B cell (primary cell): Measurements from ENCODE around the gene FAM107A. TPM values are rescaled to one million over a fixed set of nuclear protein-coding genes. Genes with fewer than 3 reads are reported as not detected.

Experiments used
- ATAC-seq: fragments of 200-7000 bp; cut with Tn5 transposase; one replicate; pipeline ENCODE4 v1.10.0; 2021; ENCODE audit warnings: low read depth, mild to moderate bottlenecking, moderate number of reproducible peaks, moderate library complexity
- CTCF ChIA-PET: fragments of 350-600 bp; sonication (Branson Sonifier 250); formaldehyde crosslinking; loops from one replicate; lab custom pipeline; 2021; ENCODE audit warnings: antibody characterized with exemption, inconsistent platforms; lab: Charles Lee
- POLR2A ChIA-PET: fragments of 350-600 bp; sonication (Branson Sonifier 250); formaldehyde crosslinking; loops from one replicate; lab custom pipeline; 2021; ENCODE audit warnings: antibody characterized with exemption; lab: Charles Lee
- DNase-seq: peaks from one replicate; pipeline ENCODE4 v3.0.0; 2013
- H2AFZ ChIP-seq: 2 replicates; pipeline ENCODE4 v1.6.1; 2012; ENCODE audit warnings: mild to moderate bottlenecking, low read depth, low read length; ENCODE audit not compliant: insufficient read depth, poor library complexity, severe bottlenecking
- H3K27ac ChIP-seq, 2 donors: 1 replicate in 1 of 2; 2 replicates in 1 of 2; pipeline ENCODE4 v1.5.1; 2012 to 2013; ENCODE audit warnings: low read length in 2 of 2, mild to moderate bottlenecking in 2 of 2, moderate library complexity in 1 of 2
- H3K27me3 ChIP-seq, 4 experiments: fragments of 200-600 bp in 1 of 4; sonication (generic) in 1 of 4; replicated peaks in 1 of 4; 1 replicate in 2 of 4; 2 replicates in 2 of 4; pipeline versions ENCODE4 v1.6.1 to v1.7.0; 2013 to 2016; ENCODE audit warnings: low read length in 3 of 4, mild to moderate bottlenecking in 2 of 4, mixed read lengths in 1 of 4, moderate library complexity in 1 of 4; ENCODE audit not compliant: insufficient read depth in 4 of 4, control insufficient read depth in 3 of 4; ENCODE audit errors: control extremely low read depth in 1 of 4
- H3K36me3 ChIP-seq, 2 experiments: replicated peaks in 1 of 2; 1 replicate in 1 of 2; 2 replicates in 1 of 2; pipeline versions ENCODE4 v1.6.1 to v1.7.1; 2013; ENCODE audit warnings: low read length in 1 of 2; ENCODE audit not compliant: insufficient read depth in 2 of 2, control insufficient read depth in 1 of 2; ENCODE audit errors: control extremely low read depth in 1 of 2, extremely low read depth in 1 of 2
- H3K4me1 ChIP-seq, 2 donors: fragments of 200-600 bp in 1 of 2; sonication (generic) in 1 of 2; 1 replicate in 1 of 2; 2 replicates in 1 of 2; pipeline versions ENCODE4 v1.5.1 to v1.6.1; 2013 to 2017; ENCODE audit warnings: low read length in 2 of 2; ENCODE audit not compliant: control insufficient read depth in 2 of 2, insufficient read depth in 2 of 2
- H3K4me2 ChIP-seq: replicated peaks from 2 replicates; pipeline ENCODE3; 2012; ENCODE audit warnings: mild to moderate bottlenecking, low read depth, low read length; ENCODE audit not compliant: poor library complexity, severe bottlenecking
- H3K4me3 ChIP-seq, 5 experiments: fragments of 200-600 bp in 1 of 5; sonication (generic) in 1 of 5; 1 replicate in 3 of 5; 2 replicates in 2 of 5; pipeline versions ENCODE4 v1.5.1 to v1.7.0; 2011 to 2016; ENCODE audit warnings: low read length in 4 of 5, mild to moderate bottlenecking in 4 of 5, low read depth in 2 of 5, control low read depth in 1 of 5, moderate library complexity in 1 of 5; ENCODE audit not compliant: insufficient read depth in 1 of 5; ENCODE audit errors: control extremely low read depth in 1 of 5, extremely low read depth in 1 of 5
- H3K79me2 ChIP-seq: fragments of 200-600 bp; sonication (generic); one replicate; pipeline ENCODE4 v1.6.0; 2016; ENCODE audit warnings: low read length; ENCODE audit not compliant: control insufficient read depth, insufficient read depth
- H3K9ac ChIP-seq: fragments of 200-600 bp; sonication (generic); 2 replicates; pipeline ENCODE4 v1.6.1; 2017; ENCODE audit warnings: mild to moderate bottlenecking, low read length, moderate library complexity
- H3K9me3 ChIP-seq, 3 donors: one replicate each; pipeline versions ENCODE4 v1.6.1 to v1.7.1; 2013; ENCODE audit warnings: low read length in 2 of 3; ENCODE audit not compliant: control insufficient read depth in 2 of 3, insufficient read depth in 1 of 3; ENCODE audit errors: control extremely low read depth in 1 of 3
- H4K20me1 ChIP-seq: 2 replicates; pipeline ENCODE4 v1.6.0; 2012; ENCODE audit warnings: mild to moderate bottlenecking, low read length; ENCODE audit not compliant: insufficient read depth, control insufficient read depth, poor library complexity, severe bottlenecking
- H3K27ac Mint-ChIP-seq: one replicate; pipeline ENCODE4 v1.8.0; 2021; ENCODE audit warnings: mixed read lengths
- H3K27me3 Mint-ChIP-seq: one replicate; pipeline ENCODE4 v1.8.0; 2021; ENCODE audit warnings: mixed read lengths
- H3K4me1 Mint-ChIP-seq: one replicate; pipeline ENCODE4 v1.8.0; 2021; ENCODE audit warnings: mixed read lengths
- H3K4me3 Mint-ChIP-seq: one replicate; pipeline ENCODE4 v1.8.0; 2021; ENCODE audit warnings: mixed read lengths
- H3K9me3 Mint-ChIP-seq: one replicate; pipeline ENCODE4 v1.8.0; 2022; ENCODE audit warnings: mixed read lengths; ENCODE audit not compliant: insufficient read depth
- EZH2 ChIP-seq: IDR thresholded peaks from 2 replicates; pipeline ENCODE4 v1.6.1; 2012; ENCODE audit warnings: borderline replicate concordance, low read depth, mild to moderate bottlenecking, moderate library complexity, low read length; ENCODE audit not compliant: insufficient read depth, poor library complexity, severe bottlenecking
- WGBS: methylation state at CpG from one replicate; pipeline ENCODE4 v1.1.5; 2013; ENCODE audit warnings: missing lambda C conversion rate; ENCODE audit not compliant: insufficient coverage; 5-methylcytosine and 5-hydroxymethylcytosine counted together
- intact Hi-C: fragments of 100-400 bp; cut with micrococcal nuclease; formaldehyde crosslinking; loops from one replicate; pipeline ENCODE4 v1.10.0; 2022
- polyA plus RNA-seq: library from polyadenylated mRNA; depleted of rRNA; stranded (reverse); fragments of >200 nt; gene quantifications from 2 replicates; pipeline ENCODE4 v1.2.3, GENCODE V29; 2012
- total RNA-seq, 2 donors: library from RNA; stranded (reverse); fragments of 120-200 nt in 1 of 2; gene quantifications; 1 replicate in 1 of 2; 2 replicates in 1 of 2; pipeline versions ENCODE4 v1.2.3 to v1.2.4, GENCODE V29; 2013 to 2022
- TF ChIP-seq, protein P1 (sequence below): fragments of 200-600 bp; IDR thresholded peaks from one replicate; pipeline ENCODE4 v1.8.0; 2022; ENCODE audit warnings: antibody characterized with exemption, mild to moderate bottlenecking

FAM107A gene
- total and polyA plus RNA-seq, 2 donors (not counting 1 experiment from before 2014, with no cell fraction given), result not detected

DNA sequence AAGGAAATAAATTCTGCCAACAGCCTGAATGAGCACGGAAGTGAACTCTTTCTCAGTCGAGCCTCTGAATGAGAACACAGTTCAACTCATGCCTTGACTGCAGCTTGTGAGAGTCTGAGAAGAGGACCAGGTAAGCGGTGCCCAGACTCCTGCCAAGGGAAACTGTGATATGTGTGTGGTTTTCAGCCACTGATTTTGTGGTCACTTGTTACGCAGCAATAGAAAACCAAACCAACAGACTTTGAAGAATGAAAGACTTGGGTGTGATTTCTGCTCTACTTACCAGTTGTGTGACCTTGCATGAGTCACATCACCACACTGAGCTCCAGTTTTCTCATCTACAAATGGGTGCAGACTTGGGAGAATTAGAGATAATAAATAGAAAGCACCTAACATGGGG, 30.6 kb upstream of the FAM107A start:
- ChIA-PET CTCF (no interaction called here), POLR2A (no interaction called here)
- Mint-ChIP-seq H3K9me3 (no peaks in the 10 kb centered on the region), H3K27ac (no peak overlapping the region), H3K27me3 (peaks cover 26% of the 10 kb centered on the region), H3K4me1 (no peaks in the 10 kb centered on the region), H3K4me3 (no peak overlapping the region)
- DNase-seq, result no peak
- Histone ChIP-seq H3K79me2 (no peaks in the 10 kb centered on the region), H2AFZ (no peak overlapping the region), H3K4me3 (no peak overlapping the region), H3K4me2 (no peak overlapping the region), H3K27ac (no peak overlapping the region), H3K4me1 (no peaks in the 10 kb centered on the region), H3K9me3 (peaks cover 0 to 7% (median 0%) of the 10 kb centered on the region in 3 donors), H4K20me1 (no peaks in the 10 kb centered on the region), H3K27me3 (peaks cover 0 to 18% (median 0%) of the 10 kb centered on the region in 4 experiments), H3K36me3 (no peaks in the 10 kb centered on the region), H3K9ac (no peak overlapping the region)
- no peak for ATAC-seq
- WGBS, result 53% methylated on average over 3 of the region's 4 CpGs
- TF ChIP-seq, protein P1, sequence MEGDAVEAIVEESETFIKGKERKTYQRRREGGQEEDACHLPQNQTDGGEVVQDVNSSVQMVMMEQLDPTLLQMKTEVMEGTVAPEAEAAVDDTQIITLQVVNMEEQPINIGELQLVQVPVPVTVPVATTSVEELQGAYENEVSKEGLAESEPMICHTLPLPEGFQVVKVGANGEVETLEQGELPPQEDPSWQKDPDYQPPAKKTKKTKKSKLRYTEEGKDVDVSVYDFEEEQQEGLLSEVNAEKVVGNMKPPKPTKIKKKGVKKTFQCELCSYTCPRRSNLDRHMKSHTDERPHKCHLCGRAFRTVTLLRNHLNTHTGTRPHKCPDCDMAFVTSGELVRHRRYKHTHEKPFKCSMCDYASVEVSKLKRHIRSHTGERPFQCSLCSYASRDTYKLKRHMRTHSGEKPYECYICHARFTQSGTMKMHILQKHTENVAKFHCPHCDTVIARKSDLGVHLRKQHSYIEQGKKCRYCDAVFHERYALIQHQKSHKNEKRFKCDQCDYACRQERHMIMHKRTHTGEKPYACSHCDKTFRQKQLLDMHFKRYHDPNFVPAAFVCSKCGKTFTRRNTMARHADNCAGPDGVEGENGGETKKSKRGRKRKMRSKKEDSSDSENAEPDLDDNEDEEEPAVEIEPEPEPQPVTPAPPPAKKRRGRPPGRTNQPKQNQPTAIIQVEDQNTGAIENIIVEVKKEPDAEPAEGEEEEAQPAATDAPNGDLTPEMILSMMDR, result no peak
- TF ChIP-seq EZH2, result no peak
- intact Hi-C loops, result no loop called here

- ChIA-PET CTCF (interaction anchor here (1.1 kb wide), 1 partner anchor 23 kb away, joined by 3 read pairs; no protein-coding TSS in a partner anchor), POLR2A (no interaction called here)
- no peak overlapping the region for H2AFZ ChIP-seq
- no peak overlapping the region for H3K4me3 ChIP-seq
- H3K4me1 ChIP-seq, result no peaks in the 10 kb centered on the region
- Mint-ChIP-seq H3K4me1 (no peaks in the 10 kb centered on the region), H3K27ac (no peak overlapping the region), H3K9me3 (no peaks in the 10 kb centered on the region), H3K27me3 (peaks cover 30% of the 10 kb centered on the region), H3K4me3 (no peak overlapping the region)
- no peaks in the 10 kb centered on the region for H3K36me3 ChIP-seq
- 100% methylated on average over 1 of the region's 1 CpG for WGBS
- intact Hi-C loops, result no loop called here
- no peak for TF ChIP-seq EZH2
- TF ChIP-seq, protein P1, result no peak
- H3K9me3 ChIP-seq, result peaks cover 0 to 3% (median 0%) of the 10 kb centered on the region in 3 donors
- no peak overlapping the region for H3K9ac ChIP-seq
- H3K79me2 ChIP-seq, result no peaks in the 10 kb centered on the region
- no peak overlapping the region for H3K27ac ChIP-seq
- no peaks in the 10 kb centered on the region for H4K20me1 ChIP-seq
- DNase-seq (no peak), ATAC-seq (no peak)
- no peak overlapping the region for H3K4me2 ChIP-seq
- H3K27me3 ChIP-seq, result peaks cover 0 to 18% (median 0%) of the 10 kb centered on the region in 4 experiments
These were observed 29.5 kb upstream of the FAM107A start for GRCh38 chr3:58606693-58607092.
